Lower lobe of right lung (tissue), 2 donors: ENCODE measurements around the gene MTCL1. TPM values are rescaled to one million over a fixed set of nuclear protein-coding genes. Genes with fewer than 3 reads are reported as not detected.

Experiments
- ATAC-seq, 2 donors: fragments of 200-7000 bp; cut with Tn5 transposase; one replicate each; pipeline ENCODE4 v1.9.1; 2020 to 2022; ENCODE audit warnings: mild to moderate bottlenecking in 2 of 2, moderate library complexity in 2 of 2
- DNase-seq: peaks from one replicate; pipeline ENCODE4 v3.0.0-alpha.2; 2020
- H3K27ac ChIP-seq: fragments of 200-600 bp; one replicate; pipeline ENCODE4 v1.8.0; 2022
- H3K27me3 ChIP-seq: fragments of 200-600 bp; one replicate; pipeline ENCODE4 v1.8.0; 2022; ENCODE audit warnings: low read depth
- H3K36me3 ChIP-seq: fragments of 200-600 bp; one replicate; pipeline ENCODE4 v1.8.0; 2022; ENCODE audit warnings: mild to moderate bottlenecking
- H3K4me1 ChIP-seq: fragments of 200-600 bp; one replicate; pipeline ENCODE4 v1.8.0; 2022
- H3K4me3 ChIP-seq: fragments of 200-600 bp; one replicate; pipeline ENCODE4 v1.8.0; 2022; ENCODE audit warnings: mild to moderate bottlenecking
- H3K9me3 ChIP-seq: fragments of 200-600 bp; one replicate; pipeline ENCODE4 v1.8.0; 2022
- intact Hi-C: fragments of 100-400 bp; cut with DNase I; formaldehyde crosslinking; loops from one replicate; pipeline ENCODE4 v1.11.0; 2022
- total RNA-seq: library from RNA; stranded (reverse); fragmentation: NEBNext Ultra II Directional; extraction: Animal tissue kit (Norgen Biotek cat#: 25700); gene quantifications from one replicate; pipeline ENCODE4 v1.2.1, GENCODE V29; 2021
- TF ChIP-seq, protein P1 (sequence below): fragments of 200-600 bp; IDR thresholded peaks from one replicate; pipeline ENCODE4 v1.8.0; 2022; ENCODE audit warnings: antibody characterized with exemption, mild to moderate bottlenecking
- donor health status: DM: no; HTN: yes; CAD: no; lungs with severe emphysema.

The MTCL1 gene
- total RNA-seq, 1 donor from 2014 or later, result 7.9 TPM

DNA sequence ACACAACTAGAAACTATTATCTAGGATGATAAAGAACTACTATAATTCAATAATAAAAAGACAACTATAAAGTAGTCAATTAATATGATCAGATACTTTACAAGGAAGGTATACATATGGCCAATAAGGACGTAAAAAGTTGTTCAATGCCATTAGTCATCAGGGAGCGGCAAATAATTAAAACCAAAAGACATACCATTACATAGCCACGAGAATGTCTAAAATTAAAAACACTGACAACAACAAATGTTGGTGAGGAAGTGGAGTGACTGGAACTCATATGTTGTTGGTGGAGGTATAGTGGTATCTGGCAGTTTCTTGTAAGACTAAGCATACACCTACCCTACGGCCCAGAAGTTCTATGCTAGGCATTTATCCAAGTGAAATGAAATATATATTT, 152.4 kb downstream of the MTCL1 start:
- intact Hi-C loops, result no loop called here
- H3K36me3 ChIP-seq, result no peaks in the 10 kb centered on the region
- TF ChIP-seq, protein P1, sequence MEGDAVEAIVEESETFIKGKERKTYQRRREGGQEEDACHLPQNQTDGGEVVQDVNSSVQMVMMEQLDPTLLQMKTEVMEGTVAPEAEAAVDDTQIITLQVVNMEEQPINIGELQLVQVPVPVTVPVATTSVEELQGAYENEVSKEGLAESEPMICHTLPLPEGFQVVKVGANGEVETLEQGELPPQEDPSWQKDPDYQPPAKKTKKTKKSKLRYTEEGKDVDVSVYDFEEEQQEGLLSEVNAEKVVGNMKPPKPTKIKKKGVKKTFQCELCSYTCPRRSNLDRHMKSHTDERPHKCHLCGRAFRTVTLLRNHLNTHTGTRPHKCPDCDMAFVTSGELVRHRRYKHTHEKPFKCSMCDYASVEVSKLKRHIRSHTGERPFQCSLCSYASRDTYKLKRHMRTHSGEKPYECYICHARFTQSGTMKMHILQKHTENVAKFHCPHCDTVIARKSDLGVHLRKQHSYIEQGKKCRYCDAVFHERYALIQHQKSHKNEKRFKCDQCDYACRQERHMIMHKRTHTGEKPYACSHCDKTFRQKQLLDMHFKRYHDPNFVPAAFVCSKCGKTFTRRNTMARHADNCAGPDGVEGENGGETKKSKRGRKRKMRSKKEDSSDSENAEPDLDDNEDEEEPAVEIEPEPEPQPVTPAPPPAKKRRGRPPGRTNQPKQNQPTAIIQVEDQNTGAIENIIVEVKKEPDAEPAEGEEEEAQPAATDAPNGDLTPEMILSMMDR, result no peak
- no peak for ATAC-seq
- H3K4me3 ChIP-seq, result no peak overlapping the region
- DNase-seq, result no peak
- no peaks in the 10 kb centered on the region for H3K9me3 ChIP-seq
- no peaks in the 10 kb centered on the region for H3K4me1 ChIP-seq
- no peak overlapping the region for H3K27ac ChIP-seq
- H3K27me3 ChIP-seq, result no peaks in the 10 kb centered on the region

DNA sequence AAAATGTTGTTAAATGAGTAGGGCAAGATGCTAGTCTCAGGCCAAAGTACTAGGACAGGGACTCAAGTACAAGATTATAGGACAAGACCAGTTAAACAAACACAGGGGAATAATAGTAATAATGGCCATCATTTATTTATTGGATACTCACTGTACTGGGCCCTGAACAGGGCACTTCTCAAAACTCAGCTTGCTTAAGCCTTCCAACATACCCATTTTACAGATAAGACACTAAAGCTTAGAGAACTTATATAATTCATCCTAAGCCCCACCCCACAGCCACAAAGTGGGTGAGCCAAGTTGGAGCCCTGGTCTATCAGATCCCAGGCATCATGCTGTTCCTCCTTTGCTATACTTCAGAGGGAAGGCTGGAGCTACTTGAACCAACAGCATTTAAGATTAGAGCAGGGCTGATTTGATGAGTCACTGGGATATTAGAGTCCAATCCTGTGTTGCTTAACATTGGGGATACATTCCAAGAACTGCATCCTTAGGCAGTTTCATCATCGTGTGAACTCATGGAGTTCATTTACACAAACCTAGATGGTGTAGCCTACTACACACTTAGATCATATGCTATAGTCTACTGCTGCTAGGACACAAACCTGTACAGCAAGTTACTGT, 153.6 kb downstream of the MTCL1 start:
- H3K9me3 ChIP-seq, result no peaks in the 10 kb centered on the region
- ATAC-seq (peak; percentile 66 to 73), DNase-seq (no peak)
- no peaks in the 10 kb centered on the region for H3K4me1 ChIP-seq
- no peaks in the 10 kb centered on the region for H3K27me3 ChIP-seq
- H3K4me3 ChIP-seq, result no peak overlapping the region
- intact Hi-C loops, result no loop called here
- TF ChIP-seq, protein P1, result no peak
- H3K36me3 ChIP-seq, result no peaks in the 10 kb centered on the region
- no peak overlapping the region for H3K27ac ChIP-seq

DNA sequence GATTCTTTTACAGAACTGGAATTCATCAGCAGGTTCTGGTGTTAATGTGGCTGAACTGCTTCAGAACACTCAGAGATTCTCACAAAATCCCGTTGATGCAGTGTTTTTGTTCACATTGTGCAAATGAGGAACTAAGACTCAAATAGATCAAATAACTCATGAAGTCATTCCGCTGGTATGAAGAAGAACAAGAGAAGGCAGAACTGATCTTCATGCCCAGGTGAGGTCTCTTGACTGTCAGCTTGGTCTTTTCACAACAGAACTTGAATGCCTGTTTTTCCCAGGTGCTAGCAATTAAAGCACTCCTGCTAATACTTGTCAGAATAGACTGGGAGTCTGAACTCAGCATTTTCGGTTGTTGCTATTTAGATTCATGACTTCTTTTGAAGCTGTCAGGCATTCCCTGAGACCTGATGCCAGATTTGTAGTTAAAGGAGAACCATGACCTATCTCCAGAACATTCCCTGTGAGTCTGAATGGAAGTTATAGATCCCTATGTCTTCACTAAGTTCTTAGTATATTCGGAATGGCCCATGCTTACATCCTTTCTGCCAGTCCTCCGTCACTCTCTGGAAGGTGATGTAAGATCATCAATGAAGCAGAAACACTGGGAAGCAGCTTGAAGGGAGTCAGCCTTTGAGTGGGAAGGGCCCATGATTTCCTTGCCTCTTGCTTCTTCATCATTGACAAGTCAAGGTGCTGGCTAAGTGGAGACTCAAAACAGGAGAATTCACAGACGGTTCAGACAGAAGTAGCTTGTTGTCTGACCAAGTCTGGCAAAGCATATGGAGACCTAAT, 155.7 kb downstream of the MTCL1 start:
- ATAC-seq (no peak), DNase-seq (no peak)
- no peak overlapping the region for H3K27ac ChIP-seq
- intact Hi-C loops, result no loop called here
- no peaks in the 10 kb centered on the region for H3K36me3 ChIP-seq
- H3K4me3 ChIP-seq, result no peak overlapping the region
- no peaks in the 10 kb centered on the region for H3K27me3 ChIP-seq
- no peaks in the 10 kb centered on the region for H3K9me3 ChIP-seq
- H3K4me1 ChIP-seq, result no peaks in the 10 kb centered on the region
- TF ChIP-seq, protein P1, result no peak

DNA sequence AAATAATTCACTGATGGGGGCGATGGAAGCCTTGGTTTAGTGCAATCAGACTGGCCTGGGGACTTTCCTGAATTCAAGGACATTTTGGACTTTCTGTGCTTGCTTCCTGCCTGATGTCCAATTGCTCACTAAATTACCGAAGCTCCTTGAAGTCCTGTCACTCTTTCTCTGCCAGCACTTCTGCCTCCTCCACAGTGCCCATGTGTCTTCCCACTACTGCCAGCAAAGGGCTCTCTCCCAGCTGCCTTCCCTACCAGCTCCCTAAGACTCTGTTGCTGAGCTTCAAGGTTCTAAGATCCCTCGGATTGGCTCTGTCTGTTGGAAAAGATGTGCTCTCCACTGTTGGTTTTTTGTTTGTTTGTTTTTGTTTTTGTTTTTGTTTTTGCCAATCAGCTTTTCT, 158.1 kb downstream of the MTCL1 start:
- intact Hi-C loops, result no loop called here
- TF ChIP-seq, protein P1, result no peak
- H3K9me3 ChIP-seq, result no peaks in the 10 kb centered on the region
- no peak overlapping the region for H3K4me3 ChIP-seq
- H3K27ac ChIP-seq, result no peak overlapping the region
- ATAC-seq, result no peak
- no peaks in the 10 kb centered on the region for H3K36me3 ChIP-seq
- H3K27me3 ChIP-seq, result no peaks in the 10 kb centered on the region
- no peak for DNase-seq
- H3K4me1 ChIP-seq, result no peaks in the 10 kb centered on the region

DNA sequence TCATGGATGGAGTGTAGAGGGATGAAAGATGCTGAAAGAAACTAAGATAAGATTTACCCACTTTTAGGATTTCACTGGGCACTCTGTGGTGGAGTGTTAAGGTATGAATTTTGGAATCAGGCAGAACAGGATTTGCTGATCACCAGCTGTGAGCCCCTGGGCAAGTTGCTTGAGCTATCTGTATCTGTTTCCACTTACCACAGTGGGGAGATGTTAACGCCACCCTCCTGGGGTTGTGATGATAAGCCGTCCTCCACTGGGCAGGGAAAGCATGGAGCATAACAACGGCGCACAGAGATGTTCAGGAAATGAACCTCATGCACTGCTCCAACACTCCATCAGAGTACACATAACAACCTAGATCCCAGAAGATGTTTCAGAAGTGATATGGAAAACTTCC, 160.6 kb downstream of the MTCL1 start:
- intact Hi-C loops, result no loop called here
- H3K9me3 ChIP-seq, result no peaks in the 10 kb centered on the region
- H3K27ac ChIP-seq, result no peak overlapping the region
- H3K4me3 ChIP-seq, result no peak overlapping the region
- DNase-seq (no peak), ATAC-seq (no peak)
- H3K36me3 ChIP-seq, result no peaks in the 10 kb centered on the region
- no peaks in the 10 kb centered on the region for H3K4me1 ChIP-seq
- TF ChIP-seq, protein P1, result no peak
- no peaks in the 10 kb centered on the region for H3K27me3 ChIP-seq
